HG02870 (cell line): Measurements from ENCODE around the gene HIVEP3.
A peak's percentile ranks its signal among the peaks of the same experiment; 100 is the strongest.
"Not testable (repeated sequence)": the region's sequence is repeated elsewhere in the genome, so short reads cannot be mapped to it uniquely, and the experiment has no call there.

Experiments used
- ATAC-seq: cut with Tn5 transposase; IDR thresholded peaks from one replicate; pipeline ENCODE4 v1.9.1; 2021; ENCODE audit warnings: mild to moderate bottlenecking, moderate library complexity; ENCODE audit not compliant: unreplicated experiment

The HIVEP3 gene

DNA sequence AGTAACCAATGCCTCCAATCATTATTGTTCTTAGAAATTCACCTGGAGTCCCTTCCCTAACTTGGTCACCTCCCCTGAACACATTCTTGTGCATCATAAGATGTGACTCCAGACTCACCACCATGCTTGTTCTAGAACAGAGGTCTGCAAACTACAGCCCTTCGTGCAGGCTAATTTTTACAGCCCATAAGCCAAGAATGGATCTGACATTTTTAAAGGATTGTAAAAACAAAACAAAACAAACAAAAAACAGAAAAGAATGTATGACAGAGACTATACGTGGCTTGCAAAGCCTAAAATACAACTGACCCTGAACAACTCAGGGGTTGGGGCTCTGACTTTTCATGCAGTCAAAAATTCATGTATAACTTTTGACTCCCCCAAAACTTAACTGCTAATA lies 6.2 kb upstream of the HIVEP3 start:
- ATAC-seq, result no peak

DNA sequence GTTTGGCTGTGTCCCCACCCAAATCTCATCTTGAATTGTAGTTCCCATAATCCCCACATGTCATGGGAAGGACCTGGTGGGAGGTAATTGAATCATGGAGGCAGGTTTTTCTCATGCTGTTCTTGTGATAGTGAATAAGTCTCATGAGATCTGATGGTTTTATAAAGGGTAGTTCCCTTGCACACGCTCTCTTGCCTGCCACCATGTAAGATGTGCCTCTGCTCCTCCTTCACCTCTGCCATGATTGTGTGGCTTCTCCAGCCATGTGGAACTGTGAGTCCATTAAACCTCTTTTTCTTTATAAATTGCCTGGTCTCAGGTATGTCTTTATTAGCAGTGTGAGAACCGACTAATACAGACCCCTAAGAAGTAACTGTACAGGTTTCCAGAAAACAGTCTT lies 2.5 kb upstream of the HIVEP3 start:
- ATAC-seq, result not testable (repeated sequence)

DNA sequence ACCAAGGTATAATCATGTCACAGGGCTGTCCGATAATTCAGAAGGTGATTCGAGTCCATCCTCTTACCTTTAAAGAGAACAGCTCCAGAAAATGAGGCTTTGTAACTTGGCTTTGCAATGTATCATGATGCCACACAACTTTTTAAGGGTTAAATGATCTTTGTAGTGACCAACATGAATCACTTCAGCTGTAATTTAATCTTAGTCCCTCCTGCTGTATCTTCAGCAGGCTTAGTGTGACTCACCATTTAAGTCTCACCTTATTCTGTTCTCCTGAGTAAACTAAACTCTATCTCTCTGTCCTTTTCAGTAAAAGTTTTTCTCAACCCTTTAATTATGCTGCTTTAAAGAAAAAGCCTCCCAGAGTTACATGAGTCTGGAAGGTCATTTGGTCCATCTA lies 1.9 kb upstream of the HIVEP3 start:
- no peak for ATAC-seq

GRCh38 chr1:41919764-41920397 lies 1.2 kb upstream of the HIVEP3 start:
- peak; percentile 81 for ATAC-seq

DNA sequence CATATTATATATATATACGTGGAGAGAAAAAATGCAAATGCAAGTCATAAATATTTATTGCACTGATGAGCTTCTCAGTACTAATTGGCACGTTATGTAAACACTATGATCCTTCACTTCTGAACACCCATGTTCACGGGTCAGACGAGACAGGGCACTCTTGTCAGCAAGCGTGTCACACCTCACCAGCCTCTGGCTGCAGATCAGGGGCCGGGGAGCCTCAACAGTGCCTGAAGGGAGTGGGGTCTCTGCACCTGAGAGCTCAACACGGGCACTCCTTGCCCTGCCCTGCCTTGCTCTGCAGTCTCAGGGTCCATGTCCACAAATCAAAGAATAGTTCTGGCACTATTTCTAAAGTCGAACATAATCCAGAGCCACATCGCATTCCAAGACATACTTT lies 409 bp upstream of the HIVEP3 start:
- no peak for ATAC-seq

DNA sequence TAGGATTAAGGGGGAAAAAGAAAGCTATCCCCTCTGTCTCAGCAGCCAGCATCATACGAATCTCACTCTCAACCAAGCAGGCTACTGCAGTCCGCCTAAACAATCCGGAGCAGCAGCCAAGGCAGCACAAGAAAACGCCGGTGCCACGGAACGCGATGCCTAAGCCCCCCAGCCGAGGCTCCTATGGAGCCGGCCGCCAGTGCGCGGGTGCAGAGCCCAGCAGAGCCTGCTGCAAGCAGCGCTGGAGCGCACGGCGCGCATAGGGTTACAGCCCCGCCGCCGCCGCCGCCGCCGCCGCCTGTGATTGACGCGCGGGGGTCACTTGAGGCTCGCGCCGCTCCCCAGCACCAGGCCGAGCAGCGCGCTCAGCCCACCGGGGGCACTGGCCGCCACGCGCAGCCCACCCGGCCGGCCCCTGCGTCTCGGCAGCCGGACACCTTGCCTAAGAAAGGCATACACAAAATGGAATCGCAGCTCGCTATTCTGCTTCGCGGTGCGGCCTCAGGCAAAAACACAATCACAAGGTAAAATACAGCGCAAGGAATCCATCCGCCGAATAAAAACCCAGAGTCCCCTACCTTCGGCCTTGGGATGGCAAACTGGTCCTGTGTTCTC lies 780 bp downstream of the HIVEP3 start:
- ATAC-seq, result no peak

GRCh38 chr1:41917076-41917475 lies 1.6 kb downstream of the HIVEP3 start:
- no peak for ATAC-seq

GRCh38 chr1:41915786-41916571 lies 2.7 kb downstream of the HIVEP3 start:
- ATAC-seq, result no peak

- ATAC-seq, result no peak
Measured at GRCh38 chr1:41914516-41914915, 4.2 kb downstream of the HIVEP3 start.

DNA sequence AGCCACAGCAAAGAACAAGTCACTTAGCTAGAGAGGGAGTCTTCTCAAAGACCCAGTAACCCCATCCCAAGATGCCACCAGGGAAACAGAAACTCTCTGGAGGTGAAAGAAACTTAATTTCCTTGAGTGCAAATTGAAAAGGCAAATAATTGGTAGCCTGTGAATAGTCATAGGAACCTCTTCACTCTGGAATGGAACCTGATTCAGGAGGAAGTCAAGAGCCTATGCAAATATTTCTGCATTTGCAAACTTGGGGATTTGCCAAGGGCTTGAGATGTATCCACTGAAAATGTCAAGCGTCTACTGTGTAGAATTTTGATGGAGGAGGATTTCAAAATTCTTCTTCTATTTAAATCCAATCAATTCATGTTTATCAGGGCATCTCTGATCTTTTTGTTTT lies 5.7 kb downstream of the HIVEP3 start:
- ATAC-seq, result no peak

GRCh38 chr1:41908288-41908895 lies 10.3 kb downstream of the HIVEP3 start:
- no peak for ATAC-seq

GRCh38 chr1:41907446-41907845 lies 11.3 kb downstream of the HIVEP3 start:
- ATAC-seq, result no peak

GRCh38 chr1:41906943-41907342 lies 11.8 kb downstream of the HIVEP3 start:
- ATAC-seq, result no peak

DNA sequence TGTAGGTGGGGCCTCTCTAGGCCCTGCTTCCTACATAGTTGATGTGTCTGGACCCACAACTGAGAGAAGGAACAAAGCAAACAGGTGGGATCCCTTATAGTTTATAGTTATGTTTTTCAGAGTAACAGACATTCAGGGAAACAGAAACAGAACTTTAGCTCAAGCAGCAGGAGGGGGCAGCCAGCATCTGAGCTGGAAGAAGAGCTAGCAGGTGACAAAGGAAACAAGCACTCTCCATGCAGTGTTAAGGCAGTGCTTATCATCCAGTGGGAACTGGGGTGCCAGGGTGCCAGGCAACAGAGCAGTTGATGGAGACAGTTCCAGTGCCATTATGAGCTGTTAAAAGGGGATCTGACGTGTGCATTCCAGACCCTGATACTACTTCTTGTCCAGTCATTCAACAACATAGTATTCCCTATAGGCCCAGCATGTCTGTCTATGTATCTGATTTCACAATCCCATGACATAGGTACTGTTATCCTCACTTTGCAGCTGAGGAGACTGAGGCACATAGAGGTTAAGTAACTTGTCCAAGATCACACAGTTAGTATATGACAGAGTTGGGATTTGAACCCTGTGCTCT lies 13.5 kb downstream of the HIVEP3 start:
- ATAC-seq, result no peak

DNA sequence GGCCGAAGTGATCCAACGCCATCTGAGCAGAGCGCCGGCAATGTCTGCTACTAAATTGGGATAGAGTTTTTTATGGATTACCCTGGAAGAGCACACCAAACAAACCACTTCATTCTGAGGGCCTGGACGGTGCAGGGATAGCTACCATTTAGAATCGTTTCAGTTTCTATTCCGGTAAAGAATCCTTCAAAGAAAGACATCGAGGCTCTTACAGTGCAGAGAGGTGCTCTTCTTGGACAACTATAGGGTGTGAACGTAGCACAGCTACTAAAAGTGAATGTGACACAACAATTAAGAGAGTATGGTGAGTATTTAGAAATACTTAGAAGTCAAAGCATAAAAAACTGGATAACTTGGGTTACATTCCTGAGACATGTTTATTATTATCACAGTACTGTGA lies 16.1 kb downstream of the HIVEP3 start:
- no peak for ATAC-seq

- ATAC-seq, result no peak
Measured at GRCh38 chr1:41902159-41902577, 16.6 kb downstream of the HIVEP3 start.

GRCh38 chr1:41901551-41901950 lies 17.2 kb downstream of the HIVEP3 start:
- ATAC-seq, result no peak

GRCh38 chr1:41900603-41901444 lies 17.9 kb downstream of the HIVEP3 start:
- ATAC-seq, result no peak

- no peak for ATAC-seq
Measured at GRCh38 chr1:41898191-41898713, 20.5 kb downstream of the HIVEP3 start.

DNA sequence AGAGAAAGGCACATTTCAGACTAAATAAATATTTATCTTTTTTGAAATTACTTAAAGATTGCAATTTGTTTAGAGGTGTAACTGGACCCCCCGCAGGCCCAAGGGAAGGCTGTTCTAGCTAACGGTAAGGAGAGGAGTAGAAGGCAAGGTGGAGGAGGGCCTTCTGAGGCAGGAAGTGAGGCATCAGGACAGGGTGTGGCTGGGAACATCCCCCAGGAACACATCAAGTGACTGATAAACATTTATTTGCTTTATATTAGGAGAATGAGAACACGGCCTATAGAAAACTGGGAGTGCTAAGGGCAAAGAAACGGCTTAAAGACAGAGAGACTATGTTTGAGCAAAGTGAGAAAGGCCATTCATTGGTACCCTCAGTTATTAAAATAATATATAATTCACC lies 23.2 kb downstream of the HIVEP3 start:
- no peak for ATAC-seq
